ENCODE measurements around the gene RING1. TPM values are rescaled to one million over a fixed set of nuclear protein-coding genes. Genes with fewer than 3 reads are reported as not detected.
A peak's percentile ranks its signal among the peaks of the same experiment; 100 is the strongest.

The RING1 gene
- total RNA-seq, 1 experiment from 2014 or later, result 31.0 TPM

DNA sequence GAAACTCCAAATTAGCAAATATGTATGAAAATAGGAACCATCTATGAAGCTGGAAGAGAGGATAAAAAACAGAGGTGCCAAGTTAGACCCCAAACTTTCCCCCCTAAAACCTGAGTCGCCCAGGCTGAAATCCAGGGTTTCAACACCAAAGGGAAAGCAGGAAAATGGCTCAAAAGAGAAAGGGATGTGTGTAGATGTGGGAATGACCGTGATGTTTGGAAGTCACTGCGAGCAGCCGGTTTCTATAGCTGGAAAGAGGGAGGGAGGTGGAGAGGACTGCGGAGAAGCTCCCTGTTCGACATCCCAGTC lies 4.5 kb downstream of the RING1 start:
- no peak overlapping the region for H2BK5ac ChIP-seq (ENCODE audit: insufficient read length, low read length)
- H3T11ph ChIP-seq (ENCODE audit: low read length), result no peak overlapping the region
- no peak overlapping the region for H2BK12ac ChIP-seq (ENCODE audit: insufficient read length, low read depth, low read length)
- H3K79me1 ChIP-seq (ENCODE audit: insufficient read depth, low read depth, low read length, poor library complexity, severe bottlenecking), result no peaks in the 10 kb centered on the region
- no peak overlapping the region for H2BK15ac ChIP-seq (ENCODE audit: low read depth, low read length)
- H2AK5ac ChIP-seq (ENCODE audit: insufficient read length, low read length), result no peak overlapping the region
- no peaks in the 10 kb centered on the region for H3K79me2 ChIP-seq (ENCODE audit: insufficient read depth, low read length)
- H3K4me1 ChIP-seq (ENCODE audit: insufficient read depth, low read length), result no peaks in the 10 kb centered on the region
- no peaks in the 10 kb centered on the region for H3K9me3 ChIP-seq (ENCODE audit: control insufficient read depth, low read depth, low read length)
- H3K9ac ChIP-seq (ENCODE audit: extremely low read depth, insufficient read length, low read length), result no peak overlapping the region
- H4K91ac ChIP-seq (ENCODE audit: insufficient read length, low read depth, low read length), result no peak overlapping the region
- no peak overlapping the region for H3K4ac ChIP-seq (ENCODE audit: low read depth, low read length)
- peaks cover 35 to 48% of the 10 kb centered on the region in 2 experiments for H3K4me1 Mint-ChIP-seq
- H4K20me1 ChIP-seq (ENCODE audit: control insufficient read depth, insufficient read depth, insufficient read length), result peaks cover 3% of the 10 kb centered on the region
- no peak overlapping the region for H4K5ac ChIP-seq (ENCODE audit: insufficient read length, low read depth, low read length)
- H3K18ac ChIP-seq (ENCODE audit: insufficient read length, low read depth, low read length), result no peak overlapping the region
- no peak overlapping the region for H3K56ac ChIP-seq (ENCODE audit: insufficient read length, low read depth, low read length)
- H2BK20ac ChIP-seq (ENCODE audit: low read depth, low read length, poor library complexity, severe bottlenecking), result no peak overlapping the region
- TF ChIP-seq, protein P1, sequence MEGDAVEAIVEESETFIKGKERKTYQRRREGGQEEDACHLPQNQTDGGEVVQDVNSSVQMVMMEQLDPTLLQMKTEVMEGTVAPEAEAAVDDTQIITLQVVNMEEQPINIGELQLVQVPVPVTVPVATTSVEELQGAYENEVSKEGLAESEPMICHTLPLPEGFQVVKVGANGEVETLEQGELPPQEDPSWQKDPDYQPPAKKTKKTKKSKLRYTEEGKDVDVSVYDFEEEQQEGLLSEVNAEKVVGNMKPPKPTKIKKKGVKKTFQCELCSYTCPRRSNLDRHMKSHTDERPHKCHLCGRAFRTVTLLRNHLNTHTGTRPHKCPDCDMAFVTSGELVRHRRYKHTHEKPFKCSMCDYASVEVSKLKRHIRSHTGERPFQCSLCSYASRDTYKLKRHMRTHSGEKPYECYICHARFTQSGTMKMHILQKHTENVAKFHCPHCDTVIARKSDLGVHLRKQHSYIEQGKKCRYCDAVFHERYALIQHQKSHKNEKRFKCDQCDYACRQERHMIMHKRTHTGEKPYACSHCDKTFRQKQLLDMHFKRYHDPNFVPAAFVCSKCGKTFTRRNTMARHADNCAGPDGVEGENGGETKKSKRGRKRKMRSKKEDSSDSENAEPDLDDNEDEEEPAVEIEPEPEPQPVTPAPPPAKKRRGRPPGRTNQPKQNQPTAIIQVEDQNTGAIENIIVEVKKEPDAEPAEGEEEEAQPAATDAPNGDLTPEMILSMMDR (conservative IDR thresholded peaks at IDR 0.05), result no peak
- H4K8ac ChIP-seq (replicated peaks; ENCODE audit: insufficient read length, low read depth, low read length), result no peak overlapping the region
- H3K23ac ChIP-seq (ENCODE audit: insufficient read length, low read depth, low read length), result no peak overlapping the region
- no peak for DNase-seq
- peak overlapping the region in 1 of 3 experiments; percentile 29; a peak in 3 of 7 replicates for H3K27ac Mint-ChIP-seq
- no peak overlapping the region for H2AFZ ChIP-seq (ENCODE audit: low read length)
- no peak overlapping the region for H3K27ac ChIP-seq (ENCODE audit: insufficient read length, low read depth, low read length)
- H3K27me3 ChIP-seq (ENCODE audit: insufficient read depth, low read length), result peaks cover 45% of the 10 kb centered on the region
- no peak overlapping the region for H3K14ac ChIP-seq (ENCODE audit: insufficient read depth, low read length)
- peak overlapping the region; percentile 75 to 94 for H3K4me3 Mint-ChIP-seq
- H3K23me2 ChIP-seq (ENCODE audit: insufficient read length, low read depth, low read length, poor library complexity, severe bottlenecking), result peaks cover 14% of the 10 kb centered on the region
- no peaks in the 10 kb centered on the region; a peak in 1 of 5 replicates for H3K9me3 Mint-ChIP-seq
- H2BK120ac ChIP-seq (ENCODE audit: low read depth, low read length, poor library complexity, severe bottlenecking), result no peak overlapping the region
- H3K4me2 ChIP-seq (ENCODE audit: insufficient read depth, insufficient read length, low read length), result peak overlapping the region; percentile 88
- H3K36me3 Mint-ChIP-seq (ENCODE audit: insufficient read depth in 1 of 3, low read depth in 3 of 3), result peaks cover 7 to 24% (median 16%) of the 10 kb centered on the region in 3 experiments; a peak in 6 of 7 replicates
- peaks cover 82% of the 10 kb centered on the region for H3K27me3 Mint-ChIP-seq (ENCODE audit: low read depth)
- WGBS (ENCODE audit: extremely low coverage, insufficient read length, low lambda C conversion rate), result no CpG with 5 or more reads among the region's 6 CpGs
